ENCODE results near the gene PIAS1. TPM values are rescaled to one million over a fixed set of nuclear protein-coding genes. Genes with fewer than 3 reads are reported as not detected.

The PIAS1 gene
- polyA plus RNA-seq, 1 donor, result 30.0 TPM

- DNase-seq, result no peak
These were observed 9.5 kb downstream of the PIAS1 start for GRCh38 chr15:68063606-68064005.

GRCh38 chr15:68073576-68074288 lies 19.6 kb downstream of the PIAS1 start:
- no peak for DNase-seq

GRCh38 chr15:68075764-68076385 lies 21.8 kb downstream of the PIAS1 start:
- no peak for DNase-seq

- no peak for DNase-seq
These were observed 24.2 kb downstream of the PIAS1 start for GRCh38 chr15:68078365-68078764.

- DNase-seq, result no peak
These were observed 26.2 kb downstream of the PIAS1 start for GRCh38 chr15:68080334-68080733.

- no peak for DNase-seq
These were observed 26.7 kb downstream of the PIAS1 start for GRCh38 chr15:68080783-68081182.

GRCh38 chr15:68081869-68082505 lies 27.9 kb downstream of the PIAS1 start:
- no peak for DNase-seq

- DNase-seq, result no peak
These were observed 28.6 kb downstream of the PIAS1 start for GRCh38 chr15:68082735-68083134.

GRCh38 chr15:68083463-68083862 lies 29.3 kb downstream of the PIAS1 start:
- no peak for DNase-seq

- DNase-seq, result no peak
These were observed 30.9 kb downstream of the PIAS1 start for GRCh38 chr15:68085052-68085451.

GRCh38 chr15:68091743-68092142 lies 37.6 kb downstream of the PIAS1 start:
- no peak for DNase-seq

- no peak for DNase-seq
These were observed 42.0 kb downstream of the PIAS1 start for GRCh38 chr15:68096099-68096498.

GRCh38 chr15:68097029-68097428 lies 42.9 kb downstream of the PIAS1 start:
- no peak for DNase-seq

GRCh38 chr15:68098465-68098864 lies 44.4 kb downstream of the PIAS1 start:
- DNase-seq, result no peak

GRCh38 chr15:68100194-68100593 lies 46.1 kb downstream of the PIAS1 start:
- no peak for DNase-seq

- no peak for DNase-seq
These were observed 49.5 kb downstream of the PIAS1 start for GRCh38 chr15:68103603-68104002.

GRCh38 chr15:68106656-68107055 lies 52.5 kb downstream of the PIAS1 start:
- no peak for DNase-seq

- DNase-seq, result no peak
These were observed 53.0 kb downstream of the PIAS1 start for GRCh38 chr15:68107142-68107541.

- no peak for DNase-seq
These were observed 58.6 kb downstream of the PIAS1 start for GRCh38 chr15:68112706-68113105.

GRCh38 chr15:68113273-68113672 lies 59.2 kb downstream of the PIAS1 start:
- DNase-seq, result no peak

GRCh38 chr15:68113751-68114150 lies 59.6 kb downstream of the PIAS1 start:
- no peak for DNase-seq

GRCh38 chr15:68114356-68114755 lies 60.2 kb downstream of the PIAS1 start:
- no peak for DNase-seq

GRCh38 chr15:68114840-68115239 lies 60.7 kb downstream of the PIAS1 start:
- DNase-seq, result no peak

- DNase-seq, result no peak
These were observed 70.6 kb downstream of the PIAS1 start for GRCh38 chr15:68124700-68125099.

Measured in hindlimb muscle (tissue), 1 donor.